HG02798 (cell line): ENCODE data around the gene PTTG1IP.

Experiments used
- ATAC-seq: cut with Tn5 transposase; IDR thresholded peaks from one replicate; pipeline ENCODE4 v1.9.1; 2021; ENCODE audit warnings: mild to moderate bottlenecking; ENCODE audit not compliant: unreplicated experiment, poor library complexity

Gene PTTG1IP

DNA sequence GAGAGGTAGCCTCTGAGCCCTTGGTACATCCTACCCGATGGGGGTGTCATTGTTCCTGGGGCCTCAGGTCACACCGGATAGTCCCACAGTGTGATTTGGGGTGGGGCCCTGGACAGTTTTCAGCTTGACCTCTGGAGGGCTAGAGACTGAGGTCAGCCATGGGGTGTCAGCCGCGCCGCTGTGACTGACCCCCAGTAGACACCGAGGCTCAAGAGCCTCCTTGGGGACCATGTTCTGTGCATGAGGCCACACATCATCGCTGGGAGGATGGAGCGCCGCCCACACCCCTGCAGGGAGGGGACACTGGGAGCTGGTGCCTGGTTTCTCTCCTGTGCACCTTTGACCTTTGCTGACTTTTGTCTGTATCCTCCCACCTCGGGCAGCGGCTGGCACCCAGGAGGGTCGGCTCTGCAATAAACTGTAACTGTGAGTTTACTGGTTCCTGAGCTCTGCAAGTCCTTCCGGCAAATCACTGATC, 24.6 kb upstream of the PTTG1IP start:
- ATAC-seq = no peak

DNA sequence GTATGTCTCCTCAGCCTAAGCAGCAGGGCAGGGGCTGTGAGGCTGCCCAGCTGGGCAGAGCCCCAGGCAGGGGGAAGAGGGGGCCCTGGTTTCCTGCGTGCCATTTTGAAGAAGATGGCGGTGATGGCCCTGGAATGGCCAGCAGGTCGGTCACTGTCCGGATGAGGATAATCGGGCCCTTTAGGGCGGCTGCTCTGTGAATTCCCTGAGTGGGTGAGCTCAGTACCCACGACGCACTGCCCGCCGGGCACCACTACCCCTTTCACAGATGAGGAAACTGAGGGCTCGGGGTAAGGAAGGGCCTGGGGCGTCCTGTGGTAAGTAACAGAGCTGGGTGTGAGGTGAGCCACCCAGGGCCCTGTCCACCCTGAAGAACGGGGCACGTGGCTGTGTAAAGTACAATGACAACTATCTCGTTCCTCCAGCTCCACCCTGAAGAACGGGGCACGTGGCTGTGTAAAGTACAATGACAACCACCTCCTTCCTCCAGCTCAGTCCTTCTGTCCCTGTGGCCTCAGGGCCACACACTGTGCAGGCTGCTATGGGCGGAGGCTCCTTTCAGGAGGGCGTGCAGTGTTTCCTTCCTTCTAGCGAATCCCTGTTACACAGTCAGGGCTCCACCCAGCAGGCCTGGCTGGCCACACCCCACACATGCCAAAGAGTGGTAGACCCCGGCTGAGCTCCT, 24.0 kb upstream of the PTTG1IP start:
- no peak for ATAC-seq

GRCh38 chr21:44896561-44897286, 23.2 kb upstream of the PTTG1IP start:
- ATAC-seq = no peak

- ATAC-seq = no peak
Measured at GRCh38 chr21:44895859-44896258, 22.4 kb upstream of the PTTG1IP start.

DNA sequence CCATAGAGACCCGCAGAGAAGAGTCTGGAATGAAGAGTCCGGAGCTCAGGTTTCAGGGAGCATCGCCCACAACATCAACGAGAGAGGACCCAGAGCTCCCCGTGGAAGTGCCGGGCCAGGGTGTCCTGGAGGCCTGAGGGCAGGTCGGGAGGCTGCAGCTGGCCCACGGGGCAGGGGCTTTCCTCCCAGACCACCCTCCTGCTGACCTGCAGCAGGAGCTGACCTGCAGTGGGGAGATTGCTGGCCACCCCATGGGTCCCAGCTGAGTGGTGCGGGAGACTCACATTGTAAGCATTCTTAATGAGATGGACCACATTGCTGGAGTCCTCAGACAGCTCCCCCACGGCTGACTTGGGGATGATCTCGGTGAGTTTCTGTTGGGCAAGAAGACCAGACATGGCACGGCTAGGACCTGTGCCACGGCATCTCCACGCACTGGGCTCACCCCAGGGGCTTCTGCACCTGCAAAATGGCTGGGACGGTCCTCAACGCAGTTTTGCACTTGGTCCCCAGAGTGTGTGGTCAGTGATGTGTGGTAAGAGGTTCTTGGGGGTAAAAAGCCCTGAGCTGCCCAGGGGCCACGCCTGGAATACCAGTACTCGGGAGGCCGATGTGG, 21.3 kb upstream of the PTTG1IP start:
- ATAC-seq = no peak

GRCh38 chr21:44893948-44894656, 20.6 kb upstream of the PTTG1IP start:
- no peak for ATAC-seq

DNA sequence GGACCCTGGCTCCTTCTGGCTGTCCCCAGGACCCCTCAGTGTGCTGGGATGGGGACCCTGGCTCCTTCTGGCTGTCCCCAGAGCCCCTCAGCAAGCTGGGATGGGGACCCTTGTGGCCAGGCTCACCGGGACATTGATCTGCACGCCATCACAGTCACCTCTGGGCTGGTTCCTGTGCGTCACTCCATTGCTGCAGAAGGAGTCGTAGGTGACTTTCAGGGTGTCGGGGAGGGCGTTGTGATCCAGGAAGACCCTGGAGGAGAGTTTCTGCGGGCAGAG, 19.7 kb upstream of the PTTG1IP start:
- ATAC-seq = no peak

- ATAC-seq = peak; percentile 56
Measured at GRCh38 chr21:44892536-44893277, 19.2 kb upstream of the PTTG1IP start.

DNA sequence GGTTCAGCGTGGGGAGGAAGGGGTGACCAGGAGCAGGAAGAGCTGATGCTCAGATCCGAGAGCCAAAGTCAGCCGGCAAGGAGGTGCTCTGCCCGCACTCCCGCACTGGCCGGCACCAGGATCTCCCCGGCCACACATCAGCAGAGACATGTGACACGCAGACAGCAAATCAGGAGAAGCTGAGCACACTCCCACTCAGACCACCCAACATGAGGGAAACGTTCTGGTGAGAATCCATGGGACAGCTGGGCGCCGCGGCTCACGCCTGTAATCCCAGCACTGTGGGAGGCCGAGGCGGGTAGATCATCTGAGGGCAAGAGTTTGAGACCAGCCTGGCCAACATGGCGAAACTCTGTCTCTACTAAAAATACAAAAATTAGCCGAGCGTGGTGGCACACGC, 18.6 kb upstream of the PTTG1IP start:
- no peak for ATAC-seq

GRCh38 chr21:44891631-44892031, 18.1 kb upstream of the PTTG1IP start:
- ATAC-seq = no peak

- ATAC-seq = no peak
Measured at GRCh38 chr21:44890961-44891541, 17.6 kb upstream of the PTTG1IP start.

- no peak for ATAC-seq
Measured at GRCh38 chr21:44890338-44890931, 16.9 kb upstream of the PTTG1IP start.

DNA sequence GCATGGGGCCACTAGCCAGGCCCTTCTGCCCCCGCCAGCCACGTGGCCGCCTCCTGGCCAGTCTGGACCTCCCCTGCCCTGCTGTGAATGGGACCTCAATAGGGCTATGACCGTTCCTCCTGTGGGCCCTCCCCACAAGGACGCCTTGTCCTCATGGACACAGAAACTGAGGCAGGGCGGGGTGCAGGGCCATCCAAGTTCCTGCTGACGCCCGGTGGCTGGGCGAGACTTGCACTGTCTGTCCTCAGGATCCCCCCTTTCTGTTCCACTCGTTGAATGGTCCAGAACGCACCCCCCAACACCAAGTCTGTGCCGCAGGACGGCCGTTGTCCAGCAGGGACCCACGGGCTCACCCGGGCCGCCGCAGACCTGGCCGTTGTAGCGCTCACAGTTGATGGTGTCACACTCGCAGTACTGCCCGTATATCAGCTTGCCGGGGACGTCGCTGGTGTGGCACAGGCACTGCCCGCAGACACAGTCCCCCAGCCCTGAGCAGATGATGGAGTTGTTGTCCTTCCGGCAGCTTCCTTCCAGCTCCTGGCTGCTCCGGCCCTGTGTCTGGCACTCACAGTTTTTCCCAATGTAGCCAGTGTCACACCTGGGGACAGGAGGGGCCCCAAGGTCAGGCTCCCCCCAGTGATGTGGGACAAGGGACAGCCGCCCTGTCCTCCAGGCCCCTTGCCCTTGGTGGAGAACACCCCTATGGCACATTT, 16.3 kb upstream of the PTTG1IP start:
- no peak for ATAC-seq

DNA sequence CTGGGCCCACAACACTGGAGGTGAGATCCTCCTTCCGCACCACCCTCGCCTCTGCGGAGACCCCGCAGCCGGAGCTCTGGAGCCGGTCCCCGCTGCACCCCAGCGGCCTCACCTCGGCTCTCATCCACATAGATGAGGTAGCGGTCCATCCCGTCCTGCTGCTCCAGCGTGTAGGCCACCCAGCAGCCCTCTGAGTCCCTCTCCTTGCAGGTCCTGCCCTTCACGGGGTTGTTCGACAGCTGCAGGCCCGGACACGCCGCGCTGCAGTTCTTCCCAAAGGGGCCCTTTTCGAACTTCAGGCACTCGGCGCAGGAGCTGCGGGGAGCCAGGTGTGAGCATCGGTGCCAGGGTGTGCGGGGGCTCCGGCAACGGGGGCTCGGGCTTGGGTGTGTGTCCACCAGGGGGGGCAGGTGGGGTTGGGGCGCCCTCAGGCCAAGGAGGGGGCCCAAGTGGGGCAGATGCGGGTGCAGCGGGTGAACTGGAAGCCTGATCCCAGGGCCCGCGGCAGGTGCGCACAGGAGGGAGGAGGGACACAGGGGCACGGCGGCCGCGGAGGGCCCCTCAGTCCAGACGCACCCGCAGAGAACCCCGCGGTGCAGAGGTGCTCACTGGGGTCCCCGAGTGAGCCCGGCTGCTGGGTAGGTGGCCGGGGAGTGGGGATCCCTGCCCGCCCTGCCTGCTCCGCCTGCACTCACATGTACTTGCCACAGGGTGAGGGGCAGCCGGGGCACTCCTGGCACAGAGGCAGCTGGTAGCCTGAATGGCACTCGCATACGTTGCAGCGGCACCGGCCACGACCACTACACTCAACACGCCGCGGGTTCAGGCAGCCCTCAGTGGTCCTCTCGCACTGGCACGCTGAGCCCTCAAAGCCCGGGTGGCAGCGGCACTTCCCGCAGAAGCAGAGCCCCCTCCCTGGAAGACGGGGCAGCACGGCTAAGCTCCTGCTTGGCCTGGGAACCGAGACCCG, 15.4 kb upstream of the PTTG1IP start:
- ATAC-seq = no peak

GRCh38 chr21:44887807-44888580, 14.5 kb upstream of the PTTG1IP start:
- no peak for ATAC-seq

GRCh38 chr21:44887126-44887806, 13.8 kb upstream of the PTTG1IP start:
- no peak for ATAC-seq
